NB4 (cell line): ENCODE results near the gene LANCL1.

ENCODE experiments used
- MAX ChIP-seq: IDR thresholded peaks from 2 replicates; pipeline ENCODE4 v1.6.1; 2011; ENCODE audit warnings: low read depth, low read length
- MYC ChIP-seq: IDR thresholded peaks from 2 replicates; pipeline ENCODE4 v1.6.1; 2011; ENCODE audit warnings: low read depth, low read length
- POLR2A ChIP-seq: IDR thresholded peaks from 2 replicates; pipeline ENCODE4 v1.6.1; 2011; ENCODE audit warnings: mild to moderate bottlenecking; ENCODE audit not compliant: insufficient read length; ENCODE audit errors: extremely low read depth
- TF ChIP-seq, protein P1 (sequence below): IDR thresholded peaks from one replicate; pipeline ENCODE4 v1.5.1; 2012; ENCODE audit warnings: low read depth, low read length

DNA sequence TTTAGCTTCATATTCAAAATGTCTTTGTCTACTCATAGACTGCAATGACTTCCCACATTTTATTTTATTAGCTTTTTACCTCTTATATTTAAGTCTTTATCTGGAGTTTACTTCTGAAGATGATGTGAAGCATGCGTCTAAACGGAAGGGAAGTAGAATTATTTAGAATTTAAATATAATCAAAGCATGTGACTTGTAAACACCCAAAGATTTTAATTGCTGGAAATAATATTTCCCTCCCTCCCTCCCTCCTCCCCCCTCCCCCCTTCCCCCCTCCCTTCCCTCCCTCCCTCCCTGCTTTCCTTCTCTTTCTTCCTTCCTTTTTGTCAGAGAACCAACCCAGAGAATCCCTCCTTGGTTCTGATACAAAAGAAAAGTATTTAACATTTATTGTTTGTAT is 2.1 kb upstream of the LANCL1 start:
- TF ChIP-seq, protein P1, sequence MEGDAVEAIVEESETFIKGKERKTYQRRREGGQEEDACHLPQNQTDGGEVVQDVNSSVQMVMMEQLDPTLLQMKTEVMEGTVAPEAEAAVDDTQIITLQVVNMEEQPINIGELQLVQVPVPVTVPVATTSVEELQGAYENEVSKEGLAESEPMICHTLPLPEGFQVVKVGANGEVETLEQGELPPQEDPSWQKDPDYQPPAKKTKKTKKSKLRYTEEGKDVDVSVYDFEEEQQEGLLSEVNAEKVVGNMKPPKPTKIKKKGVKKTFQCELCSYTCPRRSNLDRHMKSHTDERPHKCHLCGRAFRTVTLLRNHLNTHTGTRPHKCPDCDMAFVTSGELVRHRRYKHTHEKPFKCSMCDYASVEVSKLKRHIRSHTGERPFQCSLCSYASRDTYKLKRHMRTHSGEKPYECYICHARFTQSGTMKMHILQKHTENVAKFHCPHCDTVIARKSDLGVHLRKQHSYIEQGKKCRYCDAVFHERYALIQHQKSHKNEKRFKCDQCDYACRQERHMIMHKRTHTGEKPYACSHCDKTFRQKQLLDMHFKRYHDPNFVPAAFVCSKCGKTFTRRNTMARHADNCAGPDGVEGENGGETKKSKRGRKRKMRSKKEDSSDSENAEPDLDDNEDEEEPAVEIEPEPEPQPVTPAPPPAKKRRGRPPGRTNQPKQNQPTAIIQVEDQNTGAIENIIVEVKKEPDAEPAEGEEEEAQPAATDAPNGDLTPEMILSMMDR: no peak
- TF ChIP-seq POLR2A (no peak), MAX (no peak), MYC (no peak)
